GM12892 (cell line): Measurements from ENCODE around the gene KERA.

ENCODE experiments used
- POLR2A ChIP-seq: IDR thresholded peaks from 2 replicates; pipeline ENCODE4 v1.6.1; 2011; ENCODE audit warnings: low read depth, low read length, control low read depth
- POLR2AphosphoS5 ChIP-seq: IDR thresholded peaks from 2 replicates; pipeline ENCODE4 v1.6.1; 2011; ENCODE audit warnings: low read depth, low read length, control low read depth
- TAF1 ChIP-seq: IDR thresholded peaks from 2 replicates; pipeline ENCODE4 v1.6.1; 2011; ENCODE audit warnings: low read depth, mild to moderate bottlenecking, control low read depth, low read length, borderline replicate concordance

DNA sequence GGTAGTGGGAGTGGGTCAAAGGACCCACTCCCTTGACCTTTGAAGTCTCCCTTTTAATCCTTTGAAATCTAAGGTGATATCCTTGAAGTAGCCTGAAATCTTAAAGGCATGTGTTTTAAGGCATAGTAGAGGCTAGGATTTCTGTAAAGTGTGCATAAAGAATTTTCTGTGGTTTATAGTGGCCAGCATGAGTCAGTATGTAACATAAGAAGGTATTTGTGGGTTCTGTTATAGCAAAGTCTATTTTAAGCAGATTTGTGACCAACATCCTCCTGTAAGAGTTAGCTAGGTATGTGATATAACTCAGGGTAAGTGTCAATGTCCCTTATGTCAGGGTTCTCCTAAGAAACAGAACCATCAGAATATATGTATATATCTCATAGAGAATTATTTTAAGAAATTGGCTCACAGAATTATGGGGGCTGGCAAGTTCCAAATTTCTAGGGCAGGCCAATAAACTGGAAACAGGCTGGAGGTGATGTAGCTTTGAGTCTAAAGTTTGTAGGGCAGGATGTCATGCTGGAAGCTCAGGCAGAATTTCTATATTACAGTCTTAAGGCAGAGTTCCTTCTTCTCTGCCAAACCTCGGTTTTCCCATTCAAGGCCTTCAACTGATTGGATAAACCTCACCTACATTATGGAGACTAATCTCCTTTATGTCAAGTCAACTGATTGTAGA is 34.4 kb downstream of the KERA start:
- TF ChIP-seq POLR2AphosphoS5 = no peak
- no peak for TF ChIP-seq POLR2A
- no peak for TF ChIP-seq TAF1
